Measurements from ENCODE around the gene LCOR. TPM values are rescaled to one million over a fixed set of nuclear protein-coding genes. Genes with fewer than 3 reads are reported as not detected.
"Not testable (repeated sequence)": the region's sequence is repeated elsewhere in the genome, so short reads cannot be mapped to it uniquely, and the experiment has no call there.

Gene LCOR
- total RNA-seq, 1 donor from 2014 or later: 40.7 TPM

DNA sequence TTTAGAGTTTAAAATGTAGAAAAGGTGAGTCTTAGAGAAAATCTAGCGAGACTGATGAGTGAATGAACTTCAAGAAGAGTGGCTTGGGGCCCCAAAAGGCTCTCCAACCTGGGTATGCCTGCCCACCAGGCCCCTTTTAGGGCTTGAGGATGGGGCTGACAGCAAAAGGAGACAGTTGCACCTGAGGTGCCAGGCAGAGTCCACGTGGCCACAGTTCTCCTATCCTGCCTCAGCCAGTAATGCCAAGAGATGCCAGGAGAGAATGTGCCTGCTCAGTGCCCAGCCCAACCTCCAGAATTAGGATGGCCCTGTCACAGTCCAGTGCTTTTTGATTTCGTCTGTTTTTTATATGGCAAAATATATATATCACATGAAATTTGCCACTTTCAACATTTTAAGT lies 197.2 kb downstream of the LCOR start:
- DNase-seq (ENCODE audit: low spot score): peak; percentile 75

GRCh38 chr10:97030894-97031293 lies 198.8 kb downstream of the LCOR start:
- peak; percentile 81 for DNase-seq (ENCODE audit: low spot score)

DNA sequence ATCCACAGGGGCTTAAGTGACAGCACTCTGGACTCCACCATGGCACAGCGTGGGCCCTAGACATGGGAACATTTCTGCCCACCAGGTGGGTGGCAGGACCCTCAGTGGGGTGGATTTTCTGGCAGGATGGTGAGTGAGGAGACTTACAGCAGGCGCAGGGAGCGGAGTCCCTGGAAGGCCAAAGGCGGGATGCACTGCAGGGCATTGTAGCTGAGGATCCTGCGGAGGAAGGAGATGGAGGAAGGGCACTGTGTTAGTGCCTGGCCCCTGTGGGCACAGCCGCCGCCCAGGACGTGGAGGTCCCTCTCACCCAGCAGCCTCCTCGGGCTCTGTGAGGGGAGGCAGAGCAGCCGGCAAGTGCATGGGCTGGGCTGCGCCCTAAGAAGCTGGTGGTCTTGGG lies 199.4 kb downstream of the LCOR start:
- peak; percentile 71 for DNase-seq (ENCODE audit: low spot score)

- peak; percentile 49 for DNase-seq (ENCODE audit: low spot score)
Observed at GRCh38 chr10:97032624-97033023, 200.5 kb downstream of the LCOR start.

- not testable (repeated sequence) for DNase-seq (ENCODE audit: low spot score)
Observed at GRCh38 chr10:97033841-97034240, 201.7 kb downstream of the LCOR start.

DNA sequence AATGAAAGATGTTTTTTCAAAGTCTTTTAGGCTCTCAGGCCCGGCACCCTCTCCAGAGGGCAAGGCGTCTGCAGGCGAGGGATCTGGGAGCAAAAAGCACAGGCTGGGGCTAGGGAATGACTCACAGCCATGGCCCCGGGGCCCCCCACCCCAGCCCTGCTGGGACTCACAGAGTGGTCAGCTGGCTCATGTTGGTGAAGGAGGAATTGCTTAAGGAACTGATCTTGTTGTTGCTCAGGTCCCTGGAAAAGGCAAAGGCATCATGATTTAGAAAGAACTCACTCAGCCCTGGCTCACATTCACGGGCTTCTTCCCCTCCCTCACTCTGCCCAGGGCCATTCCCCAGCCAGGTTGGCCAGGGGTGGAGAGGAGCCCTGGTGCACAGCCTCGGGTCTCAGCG lies 202.2 kb downstream of the LCOR start:
- no peak for DNase-seq (ENCODE audit: low spot score)

- no peak for DNase-seq (ENCODE audit: low spot score)
Observed at GRCh38 chr10:97034958-97035769, 203.1 kb downstream of the LCOR start.

GRCh38 chr10:97037365-97038361 lies 205.6 kb downstream of the LCOR start:
- no peak for DNase-seq (ENCODE audit: low spot score)

GRCh38 chr10:97038688-97039087 lies 206.6 kb downstream of the LCOR start:
- no peak for DNase-seq (ENCODE audit: low spot score)

- no peak for DNase-seq (ENCODE audit: low spot score)
Observed at GRCh38 chr10:97039538-97040247, 207.6 kb downstream of the LCOR start.

DNA sequence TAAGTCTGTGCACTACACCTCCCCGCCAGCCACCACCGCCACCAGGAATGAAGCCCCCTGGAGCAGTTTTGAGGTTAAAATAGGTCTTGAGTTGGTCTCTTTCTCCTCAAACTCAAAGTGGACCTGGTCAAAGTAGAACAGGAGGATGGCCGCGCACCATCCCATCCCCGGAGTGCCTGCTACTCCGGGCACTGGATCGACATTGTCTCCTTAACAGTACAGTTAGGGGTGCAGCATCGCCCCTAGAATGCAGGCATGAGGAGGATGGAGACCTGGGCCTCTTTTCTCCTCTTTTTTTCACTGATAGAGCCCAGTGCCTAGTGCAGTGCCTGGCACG lies 208.1 kb downstream of the LCOR start:
- DNase-seq (ENCODE audit: low spot score): no peak

DNA sequence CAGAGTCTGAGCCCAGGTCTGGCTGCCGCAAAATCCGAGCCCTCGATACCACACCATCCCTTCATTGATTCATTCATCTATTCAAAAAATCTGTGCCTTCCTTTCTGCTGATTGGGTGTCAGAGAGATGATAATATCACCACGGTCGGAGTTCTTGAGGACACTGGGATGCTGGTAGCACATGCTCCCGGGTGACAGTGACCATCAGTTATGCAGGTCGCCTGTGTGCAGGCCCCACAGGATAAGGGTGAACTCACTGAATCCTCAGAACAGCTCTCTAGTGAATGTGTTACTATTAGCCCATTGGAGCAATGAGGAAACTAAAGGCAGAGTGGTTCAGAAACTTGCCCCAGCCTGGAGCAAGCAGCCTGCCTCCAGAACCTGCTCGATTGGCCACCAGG lies 208.6 kb downstream of the LCOR start:
- DNase-seq (ENCODE audit: low spot score): no peak

DNA sequence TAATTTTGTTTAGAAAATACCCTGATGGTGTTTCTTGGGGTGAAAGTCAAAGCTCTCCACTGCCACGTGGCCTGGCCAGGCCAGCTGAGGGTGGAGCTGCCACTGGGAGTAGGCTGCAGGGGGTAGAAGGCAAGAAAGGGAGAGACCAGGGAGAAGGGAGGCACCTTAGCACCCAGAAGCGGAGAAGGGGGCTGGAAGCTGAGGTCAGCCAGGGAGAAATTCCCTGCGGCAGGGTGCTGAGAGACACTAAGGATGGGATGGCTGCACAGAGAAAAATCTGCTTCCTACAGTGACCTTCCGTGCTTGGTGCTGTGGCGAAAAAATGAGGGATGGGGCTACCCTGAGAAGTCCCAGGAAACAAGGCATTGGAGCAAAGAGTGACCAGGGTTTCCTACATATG lies 210.0 kb downstream of the LCOR start:
- no peak for DNase-seq (ENCODE audit: low spot score)

GRCh38 chr10:97042716-97043562 lies 210.8 kb downstream of the LCOR start:
- DNase-seq (ENCODE audit: low spot score): no peak

DNA sequence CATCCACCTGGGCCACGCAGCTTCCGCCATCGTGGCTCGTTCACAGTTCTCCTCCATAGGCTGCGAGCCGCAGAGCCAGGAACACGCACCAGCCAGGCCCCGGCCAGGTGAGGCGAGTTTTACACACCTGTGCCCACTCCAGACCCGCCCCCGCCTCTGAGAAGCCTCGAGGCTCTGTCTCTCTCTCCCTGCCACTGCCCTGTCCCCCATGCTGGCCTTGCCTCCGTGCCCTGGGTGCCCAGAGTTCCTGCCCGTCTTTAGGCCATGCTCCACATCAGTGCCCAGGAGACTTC lies 211.4 kb downstream of the LCOR start:
- no peak for DNase-seq (ENCODE audit: low spot score)

Small RNA genes within 50 kb of the gene (microRNA-seq; reads per million reads assigned to microRNA genes)
- not detected for gene MIR607 (ENCODE audit: borderline number of aligned reads)

Other genes with a start within 250 kb of the LCOR start
- gene TM9SF3, start 245.3 kb upstream of the LCOR start, total RNA-seq: 139 TPM
- gene PIK3AP1, start 111.8 kb upstream of the LCOR start, total RNA-seq: 17.7 TPM